Neuronal stem cell (in vitro differentiated cells): Measurements from ENCODE around the gene TUBB3.

Experiments used
- DNase-seq: peaks from one replicate; pipeline ENCODE4 v3.0.0-alpha.2; 2013; ENCODE audit warnings: low spot score
- H2AFZ ChIP-seq: one replicate; pipeline ENCODE4 v1.6.1; 2013; ENCODE audit warnings: mild to moderate bottlenecking, low read length, inconsistent platforms
- H2AK5ac ChIP-seq: 2 replicates; pipeline ENCODE4 v1.6.1; 2013; ENCODE audit warnings: low read depth, mild to moderate bottlenecking, inconsistent platforms, low read length, moderate library complexity, mixed read lengths
- H2BK120ac ChIP-seq: 2 replicates; pipeline ENCODE4 v1.6.1; 2013; ENCODE audit warnings: low read depth, mild to moderate bottlenecking, inconsistent platforms, low read length, moderate library complexity, mixed read lengths
- H2BK12ac ChIP-seq: one replicate; pipeline ENCODE4 v1.6.1; 2013; ENCODE audit warnings: low read length, inconsistent platforms
- H2BK15ac ChIP-seq: 2 replicates; pipeline ENCODE4 v1.6.1; 2013; ENCODE audit warnings: mild to moderate bottlenecking, low read length, inconsistent platforms, mixed read lengths
- H2BK5ac ChIP-seq: one replicate; pipeline ENCODE4 v1.6.1; 2013; ENCODE audit warnings: inconsistent platforms, mild to moderate bottlenecking, low read length, moderate library complexity
- H3K14ac ChIP-seq: one replicate; pipeline ENCODE4 v1.6.1; 2013; ENCODE audit warnings: low read length, inconsistent platforms
- H3K18ac ChIP-seq: 2 replicates; pipeline ENCODE4 v1.6.1; 2013; ENCODE audit warnings: low read length, inconsistent platforms
- H3K23ac ChIP-seq: 2 replicates; pipeline ENCODE4 v1.6.1; 2013; ENCODE audit warnings: low read depth, mild to moderate bottlenecking, mixed read lengths, low read length, inconsistent platforms; ENCODE audit not compliant: poor library complexity
- H3K27ac ChIP-seq: replicated peaks from 3 replicates; pipeline ENCODE4 v1.5.1; 2013; ENCODE audit warnings: low read length, inconsistent platforms
- H3K27me3 ChIP-seq, 3 experiments: 2 replicates each; pipeline ENCODE4 v1.6.1; 2013; ENCODE audit warnings: low read length in 3 of 3, mild to moderate bottlenecking in 2 of 3, inconsistent platforms in 1 of 3, low read depth in 1 of 3, mixed read lengths in 1 of 3, moderate library complexity in 1 of 3; ENCODE audit not compliant: control insufficient read depth in 3 of 3, insufficient read depth in 3 of 3
- H3K36me3 ChIP-seq, 2 donors: replicated peaks in 1 of 2; 2 replicates each; pipeline ENCODE4 v1.6.1; 2013; ENCODE audit warnings: low read length in 2 of 2; ENCODE audit not compliant: control insufficient read depth in 2 of 2, insufficient read depth in 2 of 2
- H3K4ac ChIP-seq: 2 replicates; pipeline ENCODE4 v1.6.1; 2013; ENCODE audit warnings: inconsistent platforms, mild to moderate bottlenecking, low read length, moderate library complexity
- H3K4me1 ChIP-seq, 2 donors: 1 replicate in 1 of 2; 2 replicates in 1 of 2; pipeline ENCODE4 v1.6.1; 2013; ENCODE audit warnings: low read length in 2 of 2, low read depth in 1 of 2; ENCODE audit not compliant: control insufficient read depth in 2 of 2, insufficient read depth in 1 of 2
- H3K4me2 ChIP-seq: one replicate; pipeline ENCODE4 v1.6.1; 2013; ENCODE audit warnings: mild to moderate bottlenecking, low read length, inconsistent platforms; ENCODE audit not compliant: insufficient read depth, poor library complexity, severe bottlenecking
- H3K4me3 ChIP-seq, 2 donors: 2 replicates each; pipeline ENCODE4 v1.5.1; 2013; ENCODE audit warnings: low read length in 2 of 2, mild to moderate bottlenecking in 2 of 2, inconsistent platforms in 1 of 2, moderate library complexity in 1 of 2
- H3K79me1 ChIP-seq: one replicate; pipeline ENCODE4 v1.6.1; 2013; ENCODE audit warnings: low read depth, mild to moderate bottlenecking, inconsistent platforms, low read length, moderate library complexity
- H3K9ac ChIP-seq: one replicate; pipeline ENCODE4 v1.6.1; 2013; ENCODE audit warnings: mild to moderate bottlenecking, low read depth, low read length, inconsistent platforms; ENCODE audit not compliant: poor library complexity
- H3K9me3 ChIP-seq, 2 donors: replicated peaks in 1 of 2; 2 replicates each; pipeline versions ENCODE3 to v1.6.1; 2013; ENCODE audit warnings: low read length in 2 of 2, mild to moderate bottlenecking in 2 of 2, inconsistent platforms in 1 of 2, low read depth in 1 of 2, mixed read lengths in 1 of 2, moderate library complexity in 1 of 2; ENCODE audit not compliant: control insufficient read depth in 2 of 2, insufficient read depth in 1 of 2
- H4K8ac ChIP-seq: one replicate; pipeline ENCODE4 v1.6.1; 2013; ENCODE audit warnings: low read depth, mild to moderate bottlenecking, inconsistent platforms, low read length, moderate library complexity
- H4K91ac ChIP-seq: one replicate; pipeline ENCODE4 v1.6.1; 2013; ENCODE audit warnings: low read length, low read depth, mild to moderate bottlenecking, inconsistent platforms; ENCODE audit not compliant: poor library complexity
- WGBS, 2 donors: extraction: QIAGEN DNeasy Blood & Tissue Kit; methylation state at CpG; one replicate each; pipeline ENCODE4 v1.1.7; 2013; ENCODE audit warnings: missing lambda C conversion rate in 2 of 2, mixed read lengths in 1 of 2; ENCODE audit not compliant: insufficient read length in 2 of 2, insufficient replicate concordance in 1 of 2; ENCODE audit errors: extremely low coverage in 2 of 2; 5-methylcytosine and 5-hydroxymethylcytosine counted together

The TUBB3 gene

GRCh38 chr16:89903908-89904515, 19.1 kb upstream of the TUBB3 start:
- Histone ChIP-seq H3K79me1 (peaks cover 2% of the 10 kb centered on the region), H3K9ac (peak overlapping the region; percentile 12), H2AFZ (no peak overlapping the region), H2BK5ac (no peak overlapping the region), H3K4me2 (no peak overlapping the region), H2BK120ac (no peak overlapping the region), H3K4ac (no peak overlapping the region), H3K36me3 (peaks cover 38 to 78% of the 10 kb centered on the region in 2 donors), H3K18ac (no peak overlapping the region), H3K4me1 (no peaks in the 10 kb centered on the region), H2BK15ac (no peak overlapping the region), H4K91ac (no peak overlapping the region), H2AK5ac (no peak overlapping the region), H3K27me3 (no peaks in the 10 kb centered on the region), H3K9me3 (peaks cover 14 to 18% of the 10 kb centered on the region in 2 donors), H2BK12ac (no peak overlapping the region), H4K8ac (no peak overlapping the region), H3K23ac (peak overlapping the region; percentile 31), H3K27ac (no peak overlapping the region), H3K4me3 (no peak overlapping the region), H3K14ac (no peak overlapping the region)
- DNase-seq, result no peak
- WGBS, 2 donors, result no CpG with 5 or more reads among the region's 19 CpGs

- Histone ChIP-seq H3K79me1 (peaks cover 2% of the 10 kb centered on the region), H3K9me3 (peaks cover 14 to 18% of the 10 kb centered on the region in 2 donors), H4K91ac (no peak overlapping the region), H4K8ac (no peak overlapping the region), H3K4me1 (peaks cover 0 to 1% of the 10 kb centered on the region in 2 donors), H3K27me3 (no peaks in the 10 kb centered on the region), H2BK15ac (no peak overlapping the region), H3K4ac (no peak overlapping the region), H3K27ac (no peak overlapping the region), H2BK120ac (no peak overlapping the region), H3K36me3 (peaks cover 37 to 78% of the 10 kb centered on the region in 2 donors), H2AFZ (no peak overlapping the region), H3K4me3 (peak overlapping the region in 1 of 2 donors; percentile 19), H3K4me2 (no peak overlapping the region), H3K14ac (no peak overlapping the region), H3K23ac (no peak overlapping the region), H2AK5ac (no peak overlapping the region), H3K9ac (no peak overlapping the region), H2BK5ac (no peak overlapping the region), H3K18ac (no peak overlapping the region), H2BK12ac (no peak overlapping the region)
- no CpG with 5 or more reads among the region's 31 CpGs for WGBS, 2 donors
- no peak for DNase-seq
Measured at GRCh38 chr16:89904606-89905510, 18.3 kb upstream of the TUBB3 start.

- Histone ChIP-seq H3K18ac (no peak overlapping the region), H3K36me3 (peaks cover 32 to 78% of the 10 kb centered on the region in 2 donors)
Measured at GRCh38 chr16:89905511-89906139, 17.5 kb upstream of the TUBB3 start.

More at GRCh38 chr16:89905511-89906139, 17.5 kb upstream of the TUBB3 start:
- Histone ChIP-seq H2AK5ac (no peak overlapping the region), H4K8ac (no peak overlapping the region), H2BK15ac (no peak overlapping the region), H3K27me3 (no peaks in the 10 kb centered on the region), H3K23ac (no peak overlapping the region), H2BK12ac (no peak overlapping the region), H3K4me3 (no peak overlapping the region), H3K4me2 (no peak overlapping the region), H3K4ac (no peak overlapping the region), H3K27ac (no peak overlapping the region), H3K4me1 (peaks cover 0 to 1% of the 10 kb centered on the region in 2 donors), H3K9me3 (peaks cover 14 to 18% of the 10 kb centered on the region in 2 donors), H2BK120ac (no peak overlapping the region), H3K9ac (no peak overlapping the region), H2BK5ac (no peak overlapping the region), H3K79me1 (peaks cover 2% of the 10 kb centered on the region), H3K14ac (no peak overlapping the region), H2AFZ (no peak overlapping the region), H4K91ac (no peak overlapping the region)
- no CpG with 5 or more reads among the region's 23 CpGs for WGBS, 2 donors
- no peak for DNase-seq
